AG04450 (cell line): Measurements from ENCODE around the gene CRABP1. TPM values are rescaled to one million over a fixed set of nuclear protein-coding genes. Genes with fewer than 3 reads are reported as not detected.

ENCODE experiments used
- CTCF ChIA-PET: fragments of 300-600, 350-600 bp; formaldehyde crosslinking; extraction: SDS; loops from one replicate; lab custom pipeline; 2022; ENCODE audit warnings: antibody characterized with exemption, inconsistent platforms; lab: Charles Lee
- POLR2A ChIA-PET: fragments of 350-600 bp; formaldehyde crosslinking; extraction: SDS; loops from one replicate; lab custom pipeline; 2021; ENCODE audit warnings: antibody characterized with exemption, inconsistent platforms; lab: Yijun Ruan, JAX
- DNase-seq: peaks from one replicate; pipeline ENCODE4 v3.0.0-alpha.2; 2011; ENCODE audit warnings: low read depth, low spot score
- H3K27ac ChIP-seq: one replicate; pipeline ENCODE4 v1.5.1; 2012; ENCODE audit warnings: low read depth, low read length, control low read depth
- H3K27me3 ChIP-seq: one replicate; pipeline ENCODE4 v1.6.0; 2012; ENCODE audit warnings: low read length; ENCODE audit not compliant: control insufficient read depth, insufficient read depth
- H3K4me3 ChIP-seq: 2 replicates; pipeline ENCODE4 v1.5.1; 2011; ENCODE audit warnings: mild to moderate bottlenecking, low read depth, low read length, control low read depth
- H3K9me3 ChIP-seq: 2 replicates; pipeline ENCODE4 v1.5.1; 2012; ENCODE audit warnings: low read length; ENCODE audit not compliant: control insufficient read depth, insufficient read depth
- CTCF ChIP-seq: IDR thresholded peaks from 2 replicates; pipeline ENCODE4 v1.5.1; 2011; ENCODE audit warnings: low read depth, low read length, control low read depth, inconsistent platforms
- polyA plus RNA-seq: library from polyadenylated mRNA; depleted of rRNA; stranded (reverse); fragments of >200 nt; gene quantifications from 2 replicates; pipeline ENCODE4 v1.2.3, GENCODE V29; 2011

Gene CRABP1
- polyA plus RNA-seq, 1 experiment, result not detected

- DNase-seq, result no peak
- Histone ChIP-seq H3K9me3 (no peaks in the 10 kb centered on the region), H3K4me3 (no peak overlapping the region), H3K27ac (no peak overlapping the region), H3K27me3 (peaks cover 65% of the 10 kb centered on the region)
- POLR2A ChIA-PET, result no interaction called here
- CTCF ChIA-PET, result no interaction called here
- TF ChIP-seq CTCF, result no peak
Measured at GRCh38 chr15:78342021-78342420, 1.9 kb downstream of the CRABP1 start.

- H3K27ac ChIP-seq, result no peak overlapping the region
- no peak overlapping the region for H3K4me3 ChIP-seq
- ChIA-PET CTCF (no interaction called here), POLR2A (no interaction called here)
- H3K9me3 ChIP-seq, result no peaks in the 10 kb centered on the region
- TF ChIP-seq CTCF, result no peak
- DNase-seq, result no peak
- peaks cover 68% of the 10 kb centered on the region for H3K27me3 ChIP-seq
Measured at GRCh38 chr15:78343276-78344060, 3.3 kb downstream of the CRABP1 start.

- Histone ChIP-seq H3K4me3 (no peak overlapping the region), H3K9me3 (no peaks in the 10 kb centered on the region), H3K27ac (no peak overlapping the region), H3K27me3 (peaks cover 55% of the 10 kb centered on the region)
- DNase-seq, result no peak
- no peak for TF ChIP-seq CTCF
- ChIA-PET POLR2A (no interaction called here), CTCF (interaction anchor here (0.6 to 1.4 kb wide), 3 partner anchors 77 to 171 kb away, joined by 4 to 7 read pairs (median 5); no protein-coding TSS in a partner anchor)
Measured at GRCh38 chr15:78345396-78346125, 5.4 kb downstream of the CRABP1 start.

- H3K9me3 ChIP-seq, result no peaks in the 10 kb centered on the region
- no peak for TF ChIP-seq CTCF
- no peak for DNase-seq
- ChIA-PET CTCF (no interaction called here), POLR2A (no interaction called here)
- H3K4me3 ChIP-seq, result no peak overlapping the region
- H3K27me3 ChIP-seq, result peaks cover 33% of the 10 kb centered on the region
- no peak overlapping the region for H3K27ac ChIP-seq
Measured at GRCh38 chr15:78347586-78348543, 7.7 kb downstream of the CRABP1 start.
